LNCAP (cell line): Measurements from ENCODE around the gene HSF5.
A peak's percentile ranks its signal among the peaks of the same experiment; 100 is the strongest.

Experiments
- CTCF ChIP-seq: fragments of 450-650 bp; IDR thresholded peaks from 2 replicates; pipeline ENCODE4 v1.5.1; 2017; ENCODE audit warnings: mild to moderate bottlenecking

HSF5 gene

DNA sequence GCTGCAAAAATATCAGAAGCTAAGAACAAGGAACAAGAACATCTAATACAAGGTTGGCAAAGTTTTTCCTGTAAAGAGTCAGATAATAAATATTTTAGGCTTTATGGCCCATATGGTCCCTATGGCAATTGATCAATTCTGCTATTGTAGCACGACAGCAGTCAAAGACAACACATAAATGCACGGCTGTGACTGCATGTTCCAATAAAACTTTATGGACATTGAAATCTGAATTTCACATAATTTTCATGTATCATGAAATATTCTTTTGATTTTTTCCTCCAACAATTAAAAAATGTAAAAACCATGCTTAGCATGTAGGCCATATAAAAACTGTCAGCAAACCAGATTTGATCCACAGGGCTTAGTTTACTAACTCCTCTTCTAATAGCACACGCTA is 60.4 kb downstream of the HSF5 start:
- TF ChIP-seq CTCF, result no peak

- TF ChIP-seq CTCF, result no peak
Measured at GRCh38 chr17:58421711-58422110, 66.5 kb downstream of the HSF5 start.

- TF ChIP-seq CTCF, result no peak
Measured at GRCh38 chr17:58420827-58421226, 67.4 kb downstream of the HSF5 start.

GRCh38 chr17:58417300-58418092 is 70.7 kb downstream of the HSF5 start, which contains the start of gene RNF43:
Gene RNF43, minus strand, starts transcription at chr17:58417534. Its CDS starts 1,957 bp downstream, at chr17:58415577.
- peak; percentile 85 for TF ChIP-seq CTCF

- no peak for TF ChIP-seq CTCF
Measured at GRCh38 chr17:58416937-58417299, 71.3 kb downstream of the HSF5 start.

DNA sequence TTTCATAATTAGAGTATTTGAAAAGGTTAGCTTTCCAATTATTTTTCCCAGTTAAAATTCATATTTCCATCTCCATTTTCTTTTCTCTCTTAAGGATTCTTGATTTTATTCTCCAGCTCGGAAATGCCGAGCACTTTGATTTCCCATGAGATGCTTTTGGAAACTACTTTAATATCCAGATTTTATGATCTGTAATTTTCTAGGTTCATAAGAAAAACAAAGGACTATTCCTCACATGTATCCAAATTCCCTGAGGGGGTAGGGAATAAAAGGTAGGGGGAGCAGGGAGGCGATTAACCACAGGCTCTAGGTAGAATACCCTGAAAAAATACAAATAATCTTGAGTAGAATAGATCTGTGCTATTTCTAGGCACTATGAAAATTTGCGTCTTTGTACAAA is 71.8 kb downstream of the HSF5 start:
- no peak for TF ChIP-seq CTCF

DNA sequence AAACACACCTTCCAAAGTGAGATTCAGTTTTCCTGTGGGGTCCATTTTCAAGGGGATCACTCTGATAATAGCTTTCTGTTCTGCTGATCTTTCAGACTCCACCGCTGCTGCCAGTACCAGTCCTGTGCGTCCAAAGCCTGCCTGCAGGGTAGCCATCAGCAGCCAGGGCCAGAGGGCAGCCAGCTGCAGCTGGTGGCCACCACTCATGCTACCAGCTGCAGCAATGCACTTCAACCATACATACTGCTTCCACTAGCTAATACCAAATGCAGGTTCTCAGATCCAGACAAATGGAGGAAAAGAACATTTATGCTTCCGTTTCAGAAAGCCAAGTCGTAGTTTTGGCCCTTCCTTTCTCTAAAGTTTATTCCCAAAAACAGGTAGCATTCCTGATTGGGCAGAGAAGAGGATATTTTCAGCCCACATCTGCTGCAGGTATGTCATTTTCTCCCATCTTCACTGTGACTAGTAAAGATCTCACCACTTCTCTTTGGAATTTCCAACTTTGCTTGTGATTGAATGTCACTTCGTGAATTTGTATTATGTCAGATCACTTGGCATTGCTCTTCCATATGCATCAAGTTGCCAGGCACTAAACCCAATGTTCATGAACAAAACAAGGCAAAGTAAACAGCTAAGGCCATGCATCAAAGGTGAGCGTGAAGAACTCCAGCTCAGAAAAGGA is 72.7 kb downstream of the HSF5 start:
- TF ChIP-seq CTCF, result no peak
